Measurements from ENCODE around the gene XCR1. TPM values are rescaled to one million over a fixed set of nuclear protein-coding genes. Genes with fewer than 3 reads are reported as not detected.

XCR1 gene
- total RNA-seq, 1 donor = not detected

GRCh38 chr3:46025139-46025538, 2.1 kb downstream of the XCR1 start:
- Histone ChIP-seq H3K27ac (ENCODE audit: low read depth, low read length) (no peak overlapping the region), H3K9me3 (ENCODE audit: low read depth, low read length) (no peaks in the 10 kb centered on the region), H3K4me2 (ENCODE audit: insufficient read depth, low read length) (no peak overlapping the region), H3K36me3 (ENCODE audit: insufficient read depth, low read length) (no peaks in the 10 kb centered on the region), H3K27me3 (ENCODE audit: insufficient read depth, low read length) (no peaks in the 10 kb centered on the region), H2AFZ (ENCODE audit: low read length) (no peak overlapping the region), H3K4me1 (ENCODE audit: insufficient read depth, low read length) (no peaks in the 10 kb centered on the region), H3K79me2 (ENCODE audit: insufficient read depth, low read length) (no peaks in the 10 kb centered on the region), H4K20me1 (ENCODE audit: insufficient read depth, low read length) (no peaks in the 10 kb centered on the region), H3K4me3 (ENCODE audit: insufficient read depth, low read length) (no peak overlapping the region)
- no peak for DNase-seq (ENCODE audit: insufficient read length, low spot score, missing footprints)
- TF ChIP-seq CTCF (IDR thresholded peaks at IDR 0.05; ENCODE audit: extremely low read depth, low read depth, low read length) = no peak

GRCh38 chr3:46024131-46024530, 3.2 kb downstream of the XCR1 start:
- H3K27ac ChIP-seq (ENCODE audit: low read depth, low read length) = no peak overlapping the region
- H2AFZ ChIP-seq (ENCODE audit: low read length) = peak overlapping the region; percentile 54
- peak; percentile 76 for DNase-seq (ENCODE audit: insufficient read length, low spot score, missing footprints)
- no peaks in the 10 kb centered on the region for H3K4me1 ChIP-seq (ENCODE audit: insufficient read depth, low read length)
- no peaks in the 10 kb centered on the region for H3K36me3 ChIP-seq (ENCODE audit: insufficient read depth, low read length)
- no peak overlapping the region for H3K4me3 ChIP-seq (ENCODE audit: insufficient read depth, low read length)
- no peaks in the 10 kb centered on the region for H4K20me1 ChIP-seq (ENCODE audit: insufficient read depth, low read length)
- no peaks in the 10 kb centered on the region for H3K9me3 ChIP-seq (ENCODE audit: low read depth, low read length)
- TF ChIP-seq CTCF (IDR thresholded peaks at IDR 0.05; ENCODE audit: extremely low read depth, low read depth, low read length) = no peak
- peak overlapping the region; percentile 41 for H3K4me2 ChIP-seq (ENCODE audit: insufficient read depth, low read length)
- H3K79me2 ChIP-seq (ENCODE audit: insufficient read depth, low read length) = no peaks in the 10 kb centered on the region
- H3K27me3 ChIP-seq (ENCODE audit: insufficient read depth, low read length) = no peaks in the 10 kb centered on the region

DNA sequence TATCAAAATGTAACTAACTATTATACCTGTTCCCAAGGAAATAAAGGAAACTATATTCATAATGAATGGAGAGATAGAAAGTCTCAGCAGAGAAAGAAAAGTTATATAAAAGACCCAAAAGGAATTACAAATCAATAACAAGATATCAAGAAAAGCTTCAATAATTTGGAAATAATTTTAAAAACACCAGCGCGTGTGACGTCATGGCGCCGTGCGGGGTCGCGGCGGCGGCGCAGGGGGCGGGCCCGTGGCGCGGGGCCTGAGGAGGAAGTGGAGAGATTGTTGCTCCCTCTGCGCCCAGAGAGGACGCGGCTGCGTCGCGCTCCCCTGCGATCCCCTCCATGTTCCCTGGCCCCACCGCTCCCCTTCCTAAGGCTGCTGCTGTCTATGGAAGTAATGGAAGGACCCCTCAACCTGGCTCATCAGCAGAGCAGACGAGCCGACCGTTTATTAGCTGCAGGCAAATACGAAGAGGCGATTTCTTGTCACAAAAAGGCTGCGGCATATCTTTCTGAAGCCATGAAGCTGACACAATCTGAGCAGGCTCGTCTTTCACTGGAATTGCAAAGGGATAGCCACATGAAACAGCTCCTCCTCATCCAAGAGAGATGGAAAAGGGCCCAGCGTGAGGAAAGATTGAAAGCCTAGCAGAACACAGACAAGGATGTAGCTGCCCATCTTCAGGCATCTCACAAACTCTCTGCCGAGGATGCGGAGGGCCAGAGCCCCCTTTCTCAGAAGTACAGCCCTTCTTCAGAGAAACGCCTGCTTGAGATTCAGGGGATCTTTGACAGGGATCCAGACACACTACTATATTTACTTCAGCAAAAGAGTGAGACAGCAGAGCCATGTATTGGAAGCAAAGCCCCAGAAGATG, 4.1 kb downstream of the XCR1 start:
- Histone ChIP-seq H4K20me1 (ENCODE audit: insufficient read depth, low read length) (no peaks in the 10 kb centered on the region), H3K36me3 (ENCODE audit: insufficient read depth, low read length) (no peaks in the 10 kb centered on the region), H3K27me3 (ENCODE audit: insufficient read depth, low read length) (no peaks in the 10 kb centered on the region), H3K27ac (ENCODE audit: low read depth, low read length) (no peak overlapping the region), H2AFZ (ENCODE audit: low read length) (no peak overlapping the region), H3K4me2 (ENCODE audit: insufficient read depth, low read length) (no peak overlapping the region), H3K4me1 (ENCODE audit: insufficient read depth, low read length) (no peaks in the 10 kb centered on the region), H3K79me2 (ENCODE audit: insufficient read depth, low read length) (no peaks in the 10 kb centered on the region), H3K4me3 (ENCODE audit: insufficient read depth, low read length) (no peak overlapping the region), H3K9me3 (ENCODE audit: low read depth, low read length) (no peaks in the 10 kb centered on the region)
- DNase-seq (ENCODE audit: insufficient read length, low spot score, missing footprints) = peak; percentile 56
- TF ChIP-seq CTCF (IDR thresholded peaks at IDR 0.05; ENCODE audit: extremely low read depth, low read depth, low read length) = no peak

- Histone ChIP-seq H3K27me3 (ENCODE audit: insufficient read depth, low read length) (no peaks in the 10 kb centered on the region), H3K4me3 (ENCODE audit: insufficient read depth, low read length) (no peak overlapping the region), H3K4me2 (ENCODE audit: insufficient read depth, low read length) (no peak overlapping the region), H3K9me3 (ENCODE audit: low read depth, low read length) (no peaks in the 10 kb centered on the region), H4K20me1 (ENCODE audit: insufficient read depth, low read length) (no peaks in the 10 kb centered on the region), H3K4me1 (ENCODE audit: insufficient read depth, low read length) (peaks cover 5% of the 10 kb centered on the region), H3K79me2 (ENCODE audit: insufficient read depth, low read length) (no peaks in the 10 kb centered on the region), H3K36me3 (ENCODE audit: insufficient read depth, low read length) (no peaks in the 10 kb centered on the region), H3K27ac (ENCODE audit: low read depth, low read length) (no peak overlapping the region), H2AFZ (ENCODE audit: low read length) (no peak overlapping the region)
- no peak for TF ChIP-seq CTCF (IDR thresholded peaks at IDR 0.05; ENCODE audit: extremely low read depth, low read depth, low read length)
- DNase-seq (ENCODE audit: insufficient read length, low spot score, missing footprints) = peak; percentile 71
Measured at GRCh38 chr3:46021516-46021915, 5.8 kb downstream of the XCR1 start.
